Hepatocyte (in vitro differentiated cells): ENCODE results near the gene DNAJC15. TPM values are rescaled to one million over a fixed set of nuclear protein-coding genes. Genes with fewer than 3 reads are reported as not detected.

Experiments
- DNase-seq: peaks from one replicate; pipeline ENCODE4 v3.0.0-alpha.2; 2016; ENCODE audit warnings: low spot score
- H2AFZ ChIP-seq: fragments of 200-600 bp; sonication (generic); 2 replicates; pipeline ENCODE4 v1.6.0; 2016; ENCODE audit warnings: antibody characterized with exemption, mild to moderate bottlenecking
- H3K27ac ChIP-seq: fragments of 200-600 bp; sonication (generic); 2 replicates; pipeline ENCODE4 v1.5.1; 2016; ENCODE audit warnings: mild to moderate bottlenecking
- H3K27me3 ChIP-seq: fragments of 200-600 bp; sonication (generic); 2 replicates; pipeline ENCODE4 v1.6.1; 2016
- H3K36me3 ChIP-seq: fragments of 200-600 bp; sonication (generic); replicated peaks from 2 replicates; pipeline ENCODE4 v1.5.1; 2016; ENCODE audit warnings: low read depth; ENCODE audit not compliant: insufficient read depth
- H3K4me1 ChIP-seq: fragments of 200-600 bp; sonication (generic); 2 replicates; pipeline ENCODE4 v1.5.1; 2016; ENCODE audit warnings: mild to moderate bottlenecking, moderate library complexity; ENCODE audit not compliant: insufficient read depth
- H3K4me2 ChIP-seq: fragments of 200-600 bp; sonication (generic); 2 replicates; pipeline ENCODE4 v1.6.0; 2016
- H3K4me3 ChIP-seq: fragments of 200-600 bp; sonication (generic); 2 replicates; pipeline ENCODE4 v1.5.1; 2016; ENCODE audit warnings: mild to moderate bottlenecking
- H3K79me2 ChIP-seq: fragments of 200-600 bp; sonication (generic); 2 replicates; pipeline ENCODE4 v1.6.0; 2017; ENCODE audit warnings: mild to moderate bottlenecking
- H3K9me2 ChIP-seq: fragments of 200-600 bp; sonication (generic); replicated peaks from 2 replicates; pipeline ENCODE4 v1.6.0; 2017; ENCODE audit warnings: mild to moderate bottlenecking; ENCODE audit not compliant: insufficient read depth
- H3K9me3 ChIP-seq: fragments of 200-600 bp; sonication (generic); 2 replicates; pipeline ENCODE4 v1.5.1; 2016; ENCODE audit warnings: low read depth, mild to moderate bottlenecking
- H4K20me1 ChIP-seq: fragments of 200-600 bp; sonication (generic); 2 replicates; pipeline ENCODE4 v1.6.0; 2016; ENCODE audit warnings: mild to moderate bottlenecking; ENCODE audit not compliant: insufficient read depth, poor library complexity, severe bottlenecking
- CTCF ChIP-seq: fragments of 200-600 bp; sonication (generic); IDR thresholded peaks from 2 replicates; pipeline ENCODE4 v1.5.1; 2016; ENCODE audit warnings: antibody characterized with exemption, mild to moderate bottlenecking; ENCODE audit not compliant: poor library complexity
- EZH2 ChIP-seq: fragments of 200-600 bp; sonication (generic); IDR thresholded peaks from 2 replicates; pipeline ENCODE4 v1.6.1; 2016; ENCODE audit warnings: antibody characterized with exemption, mild to moderate bottlenecking, borderline replicate concordance
- EZH2phosphoT487 ChIP-seq: fragments of 200-600 bp; sonication (generic); IDR thresholded peaks from one replicate; pipeline ENCODE4 v1.6.1; 2018; ENCODE audit warnings: antibody characterized with exemption, mild to moderate bottlenecking, low read depth, moderate library complexity; ENCODE audit not compliant: unreplicated experiment, severe bottlenecking
- WGBS: methylation state at CpG from one replicate; pipeline ENCODE4 v1.1.6; 2016; ENCODE audit warnings: low lambda C conversion rate; ENCODE audit errors: missing lambda C conversion rate; 5-methylcytosine and 5-hydroxymethylcytosine counted together
- polyA plus RNA-seq: library from polyadenylated mRNA; unstranded; fragments of >200 nt; fragmentation: Nextera tagmentation; extraction: Ambion mirVana; gene quantifications from 2 replicates; pipeline ENCODE4 v1.2.1, GENCODE V29; 2016
- total RNA-seq: library from RNA; depleted of rRNA; stranded (reverse); fragments of >200 nt; gene quantifications from 2 replicates; pipeline ENCODE4 v1.2.3, GENCODE V29; 2014

DNAJC15 gene
- total and polyA plus RNA-seq, 2 experiments from 2014 or later, result 3.5 to 10.6 TPM

GRCh38 chr13:43077906-43078305, 54.5 kb downstream of the DNAJC15 start:
- 64% methylated on average over 4 of the region's 4 CpGs for WGBS
- DNase-seq, result no peak
- Histone ChIP-seq H3K4me2 (no peak overlapping the region), H3K4me3 (no peak overlapping the region), H3K79me2 (no peaks in the 10 kb centered on the region), H3K36me3 (no peaks in the 10 kb centered on the region), H3K27ac (no peak overlapping the region), H2AFZ (no peak overlapping the region), H3K4me1 (no peaks in the 10 kb centered on the region), H3K9me3 (no peaks in the 10 kb centered on the region), H3K27me3 (no peaks in the 10 kb centered on the region), H3K9me2 (no peaks in the 10 kb centered on the region), H4K20me1 (no peaks in the 10 kb centered on the region)
- TF ChIP-seq EZH2 (no peak), CTCF (no peak), EZH2phosphoT487 (no peak)

GRCh38 chr13:43078399-43078798, 55.0 kb downstream of the DNAJC15 start:
- H3K9me3 ChIP-seq, result no peaks in the 10 kb centered on the region
- H3K4me1 ChIP-seq, result no peaks in the 10 kb centered on the region
- no peaks in the 10 kb centered on the region for H3K27me3 ChIP-seq
- 91% methylated on average over 4 of the region's 4 CpGs for WGBS
- no peak for TF ChIP-seq EZH2
- no peak for TF ChIP-seq CTCF
- TF ChIP-seq EZH2phosphoT487, result no peak
- H4K20me1 ChIP-seq, result no peaks in the 10 kb centered on the region
- H3K4me2 ChIP-seq, result no peak overlapping the region
- H2AFZ ChIP-seq, result no peak overlapping the region
- no peak overlapping the region for H3K4me3 ChIP-seq
- DNase-seq, result no peak
- H3K9me2 ChIP-seq, result no peaks in the 10 kb centered on the region
- no peaks in the 10 kb centered on the region for H3K36me3 ChIP-seq
- H3K27ac ChIP-seq, result no peak overlapping the region
- H3K79me2 ChIP-seq, result no peaks in the 10 kb centered on the region

- no peaks in the 10 kb centered on the region for H3K36me3 ChIP-seq
- no peak for DNase-seq
- H3K27ac ChIP-seq, result no peak overlapping the region
- H3K27me3 ChIP-seq, result no peaks in the 10 kb centered on the region
- H3K4me2 ChIP-seq, result no peak overlapping the region
- no peaks in the 10 kb centered on the region for H3K79me2 ChIP-seq
- no peaks in the 10 kb centered on the region for H3K4me1 ChIP-seq
- no peak overlapping the region for H2AFZ ChIP-seq
- H3K9me3 ChIP-seq, result no peaks in the 10 kb centered on the region
- H3K9me2 ChIP-seq, result no peaks in the 10 kb centered on the region
- H3K4me3 ChIP-seq, result no peak overlapping the region
- TF ChIP-seq EZH2 (no peak), EZH2phosphoT487 (no peak), CTCF (no peak)
- H4K20me1 ChIP-seq, result no peaks in the 10 kb centered on the region
- WGBS, result 84% methylated on average over 2 of the region's 2 CpGs
Observed at GRCh38 chr13:43079392-43079931, 56.1 kb downstream of the DNAJC15 start.
